SK-N-SH (cell line): ENCODE results near the gene BMP6. TPM values are rescaled to one million over a fixed set of nuclear protein-coding genes. Genes with fewer than 3 reads are reported as not detected.

ENCODE experiments used
- CTCF ChIA-PET: fragments of 300-600, 350-600 bp; formaldehyde crosslinking; extraction: SDS; loops from one replicate; lab custom pipeline; 2021; lab: Yijun Ruan, JAX
- POLR2A ChIA-PET: fragments of 350-600 bp; sonication (Branson Sonifier 250); formaldehyde crosslinking; extraction: SDS; loops from one replicate; lab custom pipeline; 2020; ENCODE audit warnings: antibody characterized with exemption, inconsistent platforms; lab: Yijun Ruan, JAX
- DNase-seq: peaks from one replicate; pipeline ENCODE4 v3.0.0; 2012
- H2AFZ ChIP-seq: fragments of 200-600 bp; sonication (generic); 2 replicates; pipeline ENCODE4 v1.8.1; 2016; ENCODE audit warnings: antibody characterized with exemption, mild to moderate bottlenecking, low read depth
- H3F3A ChIP-seq: fragments of 200-600 bp; sonication (generic); replicated peaks from 2 replicates; pipeline ENCODE3; 2016; ENCODE audit warnings: antibody characterized with exemption, mild to moderate bottlenecking; ENCODE audit not compliant: insufficient read depth
- H3K27ac ChIP-seq, 2 experiments: fragments of 200-500 bp in 1 of 2; fragments of 200-600 bp in 1 of 2; sonication (Bioruptor generic) in 1 of 2; sonication (generic), shearing (Covaris generic) in 1 of 2; 2 replicates each; pipeline versions ENCODE4 v1.5.1 to v1.6.1; 2014 to 2016; ENCODE audit warnings: low read depth in 2 of 2, inconsistent platforms in 1 of 2, low read length in 1 of 2, mild to moderate bottlenecking in 1 of 2, mixed read lengths in 1 of 2
- H3K27me3 ChIP-seq: fragments of 200-600 bp; sonication (generic), shearing (Covaris generic); 2 replicates; pipeline ENCODE4 v1.6.1; 2016; ENCODE audit warnings: mixed run types; ENCODE audit not compliant: insufficient read depth
- H3K36me3 ChIP-seq, 2 experiments: fragments of 200-500 bp in 1 of 2; fragments of 200-600 bp in 1 of 2; sonication (Bioruptor generic) in 1 of 2; sonication (generic) in 1 of 2; replicated peaks in 1 of 2; 2 replicates each; pipeline versions ENCODE3 to v1.5.1; 2014 to 2016; ENCODE audit warnings: low read length in 1 of 2, mild to moderate bottlenecking in 1 of 2; ENCODE audit not compliant: insufficient read depth in 2 of 2, control insufficient read depth in 1 of 2
- H3K4me1 ChIP-seq, 2 experiments: fragments of 200-500 bp in 1 of 2; fragments of 200-600 bp in 1 of 2; sonication (Bioruptor generic) in 1 of 2; sonication (generic), shearing (Covaris generic) in 1 of 2; 2 replicates each; pipeline versions ENCODE4 v1.5.1 to v1.6.1; 2014 to 2016; ENCODE audit warnings: low read depth in 1 of 2, low read length in 1 of 2, mixed run types in 1 of 2; ENCODE audit not compliant: insufficient read depth in 2 of 2, control insufficient read depth in 1 of 2
- H3K4me2 ChIP-seq: fragments of 200-600 bp; sonication (generic), shearing (Covaris generic); 2 replicates; pipeline ENCODE4 v1.6.1; 2017; ENCODE audit warnings: mixed run types
- H3K4me3 ChIP-seq, 2 experiments: fragments of 200-500 bp in 1 of 2; fragments of 200-600 bp in 1 of 2; sonication (Bioruptor generic) in 1 of 2; sonication (generic), shearing (Covaris generic) in 1 of 2; 2 replicates each; pipeline versions ENCODE4 v1.5.1 to v1.8.1; 2014 to 2016; ENCODE audit warnings: low read depth in 2 of 2, inconsistent platforms in 1 of 2, low read length in 1 of 2, mild to moderate bottlenecking in 1 of 2, mixed read lengths in 1 of 2, moderate library complexity in 1 of 2
- H3K79me2 ChIP-seq: fragments of 200-600 bp; sonication (generic); 2 replicates; pipeline ENCODE4 v1.8.1; 2017; ENCODE audit warnings: mild to moderate bottlenecking; ENCODE audit not compliant: insufficient read depth
- H3K9ac ChIP-seq: fragments of 200-600 bp; sonication (generic); 2 replicates; pipeline ENCODE4 v1.6.1; 2017; ENCODE audit warnings: mixed run types
- H3K9me2 ChIP-seq: fragments of 200-600 bp; sonication (generic); 2 replicates; pipeline ENCODE4 v1.6.1; 2017; ENCODE audit warnings: mixed run types
- H3K9me3 ChIP-seq: fragments of 200-600 bp; sonication (generic); 2 replicates; pipeline ENCODE4 v1.6.1; 2017; ENCODE audit warnings: mixed run types, mild to moderate bottlenecking, moderate library complexity
- H4K20me1 ChIP-seq: fragments of 200-600 bp; sonication (generic); 2 replicates; pipeline ENCODE4 v1.6.1; 2017; ENCODE audit warnings: mild to moderate bottlenecking, mixed run types; ENCODE audit not compliant: insufficient read depth
- CHD2 ChIP-seq: fragments of 150-350 bp; IDR thresholded peaks from 2 replicates; pipeline ENCODE4 v1.6.1; 2018; ENCODE audit warnings: low read length; ENCODE audit not compliant: partially characterized antibody
- ELF1 ChIP-seq: IDR thresholded peaks from 2 replicates; pipeline ENCODE4 v1.4.0; 2012
- GABPA ChIP-seq: IDR thresholded peaks from 2 replicates; pipeline ENCODE4 v1.4.0; 2012; ENCODE audit warnings: low read depth, mild to moderate bottlenecking
- GATA2 ChIP-seq: sonication (generic); formaldehyde crosslinking; IDR thresholded peaks from 2 replicates; pipeline ENCODE4 v1.5.0; 2020; ENCODE audit warnings: mild to moderate bottlenecking, missing genetic modification reagents
- IRF3 ChIP-seq: fragments of 150-350 bp; IDR thresholded peaks from 2 replicates; pipeline ENCODE4 v1.6.1; 2016; ENCODE audit warnings: mild to moderate bottlenecking, low read depth, low read length
- MEF2A ChIP-seq: IDR thresholded peaks from 2 replicates; pipeline ENCODE4 v1.4.0; 2012; ENCODE audit warnings: low read depth, borderline replicate concordance
- MXI1 ChIP-seq: IDR thresholded peaks from 2 replicates; pipeline ENCODE4 v1.6.1; 2012; ENCODE audit warnings: mild to moderate bottlenecking, low read depth, low read length, improper control_type of control experiment
- NFIC ChIP-seq: IDR thresholded peaks from 2 replicates; pipeline ENCODE4 v1.4.0; 2012; ENCODE audit warnings: borderline replicate concordance
- PBX3 ChIP-seq: IDR thresholded peaks from 2 replicates; pipeline ENCODE4; 2012
- POLR2AphosphoS5 ChIP-seq: IDR thresholded peaks from 2 replicates; pipeline ENCODE4 v1.6.1; 2012; ENCODE audit warnings: low read depth, low read length
- RCOR1 ChIP-seq: fragments of 150-350 bp; IDR thresholded peaks from 2 replicates; pipeline ENCODE4 v1.6.1; 2017; ENCODE audit warnings: antibody characterized with exemption, low read length
- REST ChIP-seq: IDR thresholded peaks from 2 replicates; pipeline ENCODE4 v1.6.1; 2012; ENCODE audit warnings: mild to moderate bottlenecking, low read depth, low read length, moderate library complexity
- SIN3A ChIP-seq: IDR thresholded peaks from 2 replicates; pipeline ENCODE4 v1.6.1; 2012; ENCODE audit warnings: low read depth, mild to moderate bottlenecking, low read length, moderate library complexity, borderline replicate concordance
- TAF1 ChIP-seq: IDR thresholded peaks from 2 replicates; pipeline ENCODE4 v1.6.1; 2012; ENCODE audit warnings: low read depth, mild to moderate bottlenecking, low read length, moderate library complexity, borderline replicate concordance
- TEAD4 ChIP-seq: IDR thresholded peaks from 2 replicates; pipeline ENCODE4 v1.4.0; 2012; ENCODE audit warnings: mild to moderate bottlenecking, borderline replicate concordance; ENCODE audit not compliant: insufficient read depth
- USF1 ChIP-seq: IDR thresholded peaks from 2 replicates; pipeline ENCODE4 v1.4.0; 2012; ENCODE audit warnings: low read depth, borderline replicate concordance
- YY1 ChIP-seq: IDR thresholded peaks from 2 replicates; pipeline ENCODE4 v1.4.0; 2012; ENCODE audit warnings: low read depth, mild to moderate bottlenecking
- ZBTB33 ChIP-seq: IDR thresholded peaks from 2 replicates; pipeline ENCODE4 v1.4.0; 2012; ENCODE audit warnings: low read depth, borderline replicate concordance
- polyA plus RNA-seq, 3 experiments: library from polyadenylated mRNA; depleted of rRNA; stranded (reverse); fragments of >200 nt; gene quantifications; 2 replicates each; pipeline ENCODE4 v1.2.3, GENCODE V29; 2012

Gene BMP6
- polyA plus RNA-seq, 1 of the 3 experiments (the other 2 are of a cell fraction): not detected

GRCh38 chr6:7731294-7731693 lies 5.4 kb downstream of the BMP6 start (continued):
- TF ChIP-seq REST (no peak), ZBTB33 (no peak), ELF1 (no peak), IRF3 (no peak)

GRCh38 chr6:7732228-7732627 lies 6.3 kb downstream of the BMP6 start:
- Histone ChIP-seq H3K9me3 (no peaks in the 10 kb centered on the region), H3K27ac (no peak overlapping the region), H2AFZ (no peak overlapping the region), H3F3A (no peaks in the 10 kb centered on the region), H4K20me1 (no peaks in the 10 kb centered on the region), H3K4me1 (peaks cover 0 to 8% of the 10 kb centered on the region in 2 experiments; a peak in 2 of 4 replicates), H3K79me2 (no peaks in the 10 kb centered on the region), H3K27me3 (peaks cover 27% of the 10 kb centered on the region), H3K9ac (no peak overlapping the region), H3K9me2 (no peaks in the 10 kb centered on the region), H3K4me3 (no peak overlapping the region), H3K4me2 (no peak overlapping the region), H3K36me3 (no peaks in the 10 kb centered on the region)
- DNase-seq: no peak
- CTCF ChIA-PET: interaction anchor here (1.6 kb wide), 1 partner anchor 9 kb away, joined by 5 read pairs; no protein-coding TSS in a partner anchor
- POLR2A ChIA-PET: no interaction called here
- TF ChIP-seq NFIC: no peak
- TF ChIP-seq TEAD4: no peak
- no peak for TF ChIP-seq TAF1
- no peak for TF ChIP-seq REST
- no peak for TF ChIP-seq MXI1
- no peak for TF ChIP-seq CHD2
- TF ChIP-seq RCOR1: no peak
- no peak for TF ChIP-seq POLR2AphosphoS5
- no peak for TF ChIP-seq MEF2A
- no peak for TF ChIP-seq GATA2 (CRISPR knock-in tag)
- TF ChIP-seq SIN3A: no peak
- TF ChIP-seq USF1: no peak
- no peak for TF ChIP-seq GABPA
- no peak for TF ChIP-seq IRF3
- no peak for TF ChIP-seq YY1
- TF ChIP-seq PBX3: no peak
